Measurements from ENCODE around the gene ABCC1.
"Not testable (repeated sequence)": the region's sequence is repeated elsewhere in the genome, so short reads cannot be mapped to it uniquely, and the experiment has no call there.

Gene ABCC1

DNA sequence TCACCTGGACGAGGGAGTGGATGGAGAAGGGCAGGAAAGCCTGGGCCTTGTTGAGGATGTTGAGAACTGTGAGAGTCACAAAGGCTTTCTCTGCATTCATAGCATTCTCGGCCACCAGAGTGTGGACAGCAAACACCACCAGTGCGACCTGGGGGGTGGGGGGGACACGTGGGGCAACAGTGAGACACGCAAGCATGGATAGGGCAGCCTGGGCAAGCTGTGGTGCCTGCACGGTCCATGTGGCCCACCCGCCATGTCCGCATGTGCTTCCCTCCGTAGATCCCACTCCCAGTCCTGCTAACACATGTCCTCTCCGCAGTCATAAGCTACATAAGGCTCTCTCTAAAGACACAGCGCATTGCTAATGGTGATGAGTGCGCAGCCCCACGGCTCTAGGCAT lies 239.4 kb downstream of the ABCC1 start:
- no peak for DNase-seq (ENCODE audit: low read depth)
- no peak overlapping the region for H3K4me3 ChIP-seq (ENCODE audit: low read depth, low read length)
- TF ChIP-seq, protein P1, sequence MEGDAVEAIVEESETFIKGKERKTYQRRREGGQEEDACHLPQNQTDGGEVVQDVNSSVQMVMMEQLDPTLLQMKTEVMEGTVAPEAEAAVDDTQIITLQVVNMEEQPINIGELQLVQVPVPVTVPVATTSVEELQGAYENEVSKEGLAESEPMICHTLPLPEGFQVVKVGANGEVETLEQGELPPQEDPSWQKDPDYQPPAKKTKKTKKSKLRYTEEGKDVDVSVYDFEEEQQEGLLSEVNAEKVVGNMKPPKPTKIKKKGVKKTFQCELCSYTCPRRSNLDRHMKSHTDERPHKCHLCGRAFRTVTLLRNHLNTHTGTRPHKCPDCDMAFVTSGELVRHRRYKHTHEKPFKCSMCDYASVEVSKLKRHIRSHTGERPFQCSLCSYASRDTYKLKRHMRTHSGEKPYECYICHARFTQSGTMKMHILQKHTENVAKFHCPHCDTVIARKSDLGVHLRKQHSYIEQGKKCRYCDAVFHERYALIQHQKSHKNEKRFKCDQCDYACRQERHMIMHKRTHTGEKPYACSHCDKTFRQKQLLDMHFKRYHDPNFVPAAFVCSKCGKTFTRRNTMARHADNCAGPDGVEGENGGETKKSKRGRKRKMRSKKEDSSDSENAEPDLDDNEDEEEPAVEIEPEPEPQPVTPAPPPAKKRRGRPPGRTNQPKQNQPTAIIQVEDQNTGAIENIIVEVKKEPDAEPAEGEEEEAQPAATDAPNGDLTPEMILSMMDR (conservative IDR thresholded peaks at IDR 0.05; ENCODE audit: low read depth, low read length) = no peak

DNA sequence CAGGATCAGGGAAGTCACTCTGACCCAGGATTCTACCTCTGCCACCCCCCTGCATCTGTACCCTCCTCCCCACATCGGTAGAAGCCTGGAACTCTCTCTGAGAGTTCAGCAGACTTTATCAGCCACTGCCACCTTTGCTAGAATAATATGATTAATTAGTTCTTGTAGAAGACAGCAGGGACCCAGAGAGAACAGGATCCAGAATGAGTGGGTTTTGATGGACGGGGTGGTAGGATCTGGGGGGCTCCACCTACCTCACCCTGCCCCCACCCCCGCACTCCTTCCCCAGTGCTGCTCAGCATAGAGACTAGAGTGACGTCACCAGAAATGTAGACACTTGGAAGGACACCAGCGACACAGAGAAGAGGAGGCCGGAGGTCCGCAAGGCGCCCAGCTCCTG lies 240.4 kb downstream of the ABCC1 start:
- no peak overlapping the region for H3K4me3 ChIP-seq (ENCODE audit: low read depth, low read length)
- TF ChIP-seq, protein P1 (conservative IDR thresholded peaks at IDR 0.05; ENCODE audit: low read depth, low read length) = no peak
- DNase-seq (ENCODE audit: low read depth) = no peak

DNA sequence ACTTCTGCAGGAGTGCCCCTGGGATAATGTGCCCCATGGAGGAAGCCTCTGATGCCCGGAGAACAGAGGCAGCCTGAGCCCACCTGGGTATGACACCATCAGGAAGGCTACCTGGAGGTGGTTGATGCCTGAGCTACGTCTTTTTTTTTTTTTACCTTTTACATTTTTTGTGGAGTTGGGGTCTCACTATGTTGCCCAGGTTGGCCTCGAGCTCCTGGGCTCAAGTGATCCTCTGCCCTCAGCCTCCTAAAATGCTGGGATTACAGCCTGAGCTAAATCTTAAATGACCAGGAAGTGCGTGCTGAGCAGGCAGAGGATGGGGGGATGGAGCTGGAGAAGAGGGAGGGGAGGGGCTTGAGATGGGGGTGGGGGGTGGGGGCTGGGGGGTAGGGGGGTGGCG lies 241.1 kb downstream of the ABCC1 start:
- no peak for DNase-seq (ENCODE audit: low read depth)
- TF ChIP-seq, protein P1 (conservative IDR thresholded peaks at IDR 0.05; ENCODE audit: low read depth, low read length) = no peak
- H3K4me3 ChIP-seq (ENCODE audit: low read depth, low read length) = no peak overlapping the region

DNA sequence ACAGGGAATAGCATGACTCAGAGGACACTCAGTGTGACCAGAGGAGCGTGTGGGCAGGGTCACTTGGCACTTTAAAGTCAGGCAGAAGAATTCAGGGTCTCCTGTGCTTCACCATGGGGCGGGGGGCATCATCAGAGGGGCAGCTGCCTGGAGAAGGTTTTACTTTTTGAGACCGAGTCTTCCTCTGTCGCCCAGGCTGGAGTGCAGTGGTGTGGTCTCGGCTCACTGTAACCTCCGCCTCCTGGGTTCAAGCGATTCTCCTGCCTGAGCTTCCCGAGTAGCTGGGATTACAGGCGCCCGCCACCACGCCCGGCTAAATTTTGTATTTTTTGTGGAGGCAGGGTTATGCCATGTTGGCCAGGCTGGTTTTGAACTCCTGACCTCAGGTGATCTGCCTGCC lies 241.6 kb downstream of the ABCC1 start:
- not testable (repeated sequence) for H3K4me3 ChIP-seq (ENCODE audit: low read depth, low read length); DNase-seq (ENCODE audit: low read depth)

DNA sequence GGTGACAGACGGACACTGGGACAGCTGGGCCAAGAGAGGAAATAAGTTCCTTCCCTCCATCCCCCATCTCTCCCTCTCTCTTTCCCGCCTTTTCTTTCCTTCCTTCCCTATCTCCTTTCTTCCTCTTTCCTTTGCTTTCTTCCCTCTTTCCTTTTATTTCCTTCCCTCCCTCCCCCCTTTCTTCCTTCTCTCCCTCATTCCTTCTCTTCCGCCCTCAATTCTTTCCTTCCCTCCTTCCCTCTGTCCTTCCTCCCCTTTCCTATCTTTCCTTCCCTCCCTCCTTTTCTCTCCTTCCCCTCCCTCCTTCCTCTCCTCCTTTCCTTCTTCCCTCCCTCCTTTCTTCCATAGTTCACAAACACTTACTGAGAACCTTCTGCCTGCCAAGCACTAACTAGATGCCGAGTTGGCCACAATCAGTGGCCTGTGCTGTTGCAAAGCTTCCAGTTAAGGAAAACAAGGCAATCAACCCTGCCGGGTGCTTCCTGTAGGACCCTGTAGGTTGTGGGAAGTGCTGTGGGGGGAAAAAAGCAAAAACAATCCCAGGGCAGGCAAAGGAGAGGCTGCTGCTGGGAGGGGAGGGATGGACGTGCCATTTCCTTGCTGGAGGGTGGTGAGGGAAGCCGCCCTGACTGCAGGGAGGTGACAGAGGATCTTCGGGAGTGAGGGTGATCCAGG lies 242.2 kb downstream of the ABCC1 start:
- no peak overlapping the region for H3K4me3 ChIP-seq (ENCODE audit: low read depth, low read length)
- TF ChIP-seq, protein P1 (conservative IDR thresholded peaks at IDR 0.05; ENCODE audit: low read depth, low read length) = no peak
- DNase-seq (ENCODE audit: low read depth) = peak; percentile 9

Measured in choroid plexus epithelial cell (primary cell).